Coronary artery (tissue), 2 donors: ENCODE data around the gene CDH16.
A peak's percentile ranks its signal among the peaks of the same experiment; 100 is the strongest.

Source experiments
- DNase-seq: peaks from one replicate; pipeline ENCODE4 v3.0.0-alpha.2; 2017; ENCODE audit warnings: low spot score
- H3K27ac ChIP-seq, 2 donors: fragments of 200-600 bp; sonication (generic); one replicate each; pipeline ENCODE4 v1.5.1; 2016 to 2019
- H3K4me3 ChIP-seq: fragments of 200-600 bp; sonication (generic); 2 replicates; pipeline ENCODE4 v1.5.1; 2016; ENCODE audit warnings: mild to moderate bottlenecking, moderate library complexity
- CTCF ChIP-seq: fragments of 200-600 bp; sonication (generic); IDR thresholded peaks from one replicate; pipeline ENCODE4 v1.5.1; 2019; ENCODE audit warnings: antibody characterized with exemption

The CDH16 gene

GRCh38 chr16:66920924-66921680 lies 2.4 kb upstream of the CDH16 start:
- no peak for TF ChIP-seq CTCF
- peak overlapping the region; percentile 39 for H3K4me3 ChIP-seq
- peak overlapping the region; percentile 70 to 98 for H3K27ac ChIP-seq
- no peak for DNase-seq

GRCh38 chr16:66920299-66920590 lies 1.6 kb upstream of the CDH16 start:
- H3K27ac ChIP-seq: peak overlapping the region in 1 of 2 donors; percentile 98
- DNase-seq: no peak
- no peak overlapping the region for H3K4me3 ChIP-seq
- no peak for TF ChIP-seq CTCF

GRCh38 chr16:66919569-66920298 lies 1.0 kb upstream of the CDH16 start:
- no peak for DNase-seq
- TF ChIP-seq CTCF: no peak
- Histone ChIP-seq H3K27ac (peak overlapping the region in 1 of 2 donors; percentile 98), H3K4me3 (no peak overlapping the region)

GRCh38 chr16:66918355-66918754 lies 330 bp downstream of the CDH16 start:
- H3K27ac ChIP-seq: no peak overlapping the region
- TF ChIP-seq CTCF: no peak

GRCh38 chr16:66917741-66918140 lies 944 bp downstream of the CDH16 start:
- DNase-seq: no peak
- H3K27ac ChIP-seq: no peak overlapping the region
- H3K4me3 ChIP-seq: no peak overlapping the region
- TF ChIP-seq CTCF: no peak

More at GRCh38 chr16:66918355-66918754, 330 bp downstream of the CDH16 start:
- no peak overlapping the region for H3K4me3 ChIP-seq
- DNase-seq: no peak

- Histone ChIP-seq H3K4me3 (no peak overlapping the region), H3K27ac (no peak overlapping the region)
- no peak for DNase-seq
- TF ChIP-seq CTCF: no peak
Measured at GRCh38 chr16:66916518-66916917, 2.2 kb downstream of the CDH16 start.

- Histone ChIP-seq H3K4me3 (no peak overlapping the region), H3K27ac (no peak overlapping the region)
- no peak for TF ChIP-seq CTCF
- DNase-seq: no peak
Measured at GRCh38 chr16:66915041-66915440, 3.6 kb downstream of the CDH16 start.
